Stimulated activated CD4-positive, alpha-beta T cell treated with anti-CD3 and anti-CD28 coated beads, Interleukin-4, amount 100 ng/mL, for 1 hour (primary cell): ENCODE results near the gene IGSF22.

Source experiments
- DNase-seq: peaks from one replicate; pipeline ENCODE4 v3.0.0-alpha.2; 2020

IGSF22 gene

DNA sequence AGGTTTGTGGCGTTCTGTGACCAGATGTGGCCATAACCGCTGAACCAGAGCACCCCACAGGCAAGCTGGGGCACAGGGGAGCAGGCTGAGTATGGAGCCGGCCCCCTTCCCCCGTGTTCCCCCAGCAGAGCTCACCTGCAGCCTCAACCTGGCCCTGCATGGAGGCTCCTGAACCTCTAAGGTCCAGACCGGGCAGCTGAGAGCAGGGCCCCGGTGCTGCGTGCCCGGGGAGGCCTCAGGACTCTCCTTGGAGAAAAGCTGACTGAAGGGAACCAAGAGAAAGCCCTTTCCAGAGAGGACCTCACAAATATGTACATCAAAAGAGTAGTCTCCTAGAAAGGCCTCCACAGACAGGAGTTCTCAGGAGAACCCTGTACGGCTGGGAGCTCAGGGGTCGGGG, 17.4 kb upstream of the IGSF22 start:
- no peak for DNase-seq

DNA sequence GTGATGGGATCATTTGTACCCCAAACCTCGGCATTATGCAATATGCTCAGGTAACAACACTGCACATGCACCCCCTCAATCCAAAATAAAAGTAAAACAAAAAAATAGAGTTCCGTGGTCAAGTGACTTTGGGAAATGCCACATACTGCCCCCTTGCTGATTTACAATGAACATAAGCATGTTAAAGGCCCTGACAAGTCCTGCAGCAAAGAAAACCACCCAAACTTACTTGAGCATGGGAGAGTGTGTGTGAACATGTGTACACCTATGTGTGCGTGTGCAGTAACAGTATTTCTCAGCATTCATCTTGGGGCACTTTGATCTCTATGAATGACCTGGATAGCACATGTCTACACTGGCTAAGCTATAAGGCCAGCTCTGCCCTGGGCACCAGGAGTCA, 15.8 kb upstream of the IGSF22 start:
- no peak for DNase-seq

DNA sequence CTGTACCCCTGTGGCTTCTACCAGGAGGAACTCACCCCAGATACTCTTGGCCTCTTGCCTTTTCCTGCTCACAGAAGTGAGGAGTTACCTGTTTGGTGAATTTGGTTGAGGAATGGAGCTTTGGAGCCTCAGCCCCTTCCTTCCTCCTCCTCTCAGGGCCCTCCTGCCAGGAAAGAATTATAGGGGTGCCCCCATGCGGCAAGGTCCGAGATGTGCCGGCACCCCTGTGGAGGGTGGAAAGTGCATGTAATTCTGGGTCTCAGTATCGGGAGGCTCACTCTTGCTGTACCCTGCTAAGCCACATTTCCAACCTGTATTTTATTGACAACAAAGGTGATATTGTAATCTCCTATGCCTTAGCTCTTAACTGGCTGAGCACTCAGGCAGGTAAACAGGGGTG, 13.7 kb upstream of the IGSF22 start:
- DNase-seq: no peak

DNA sequence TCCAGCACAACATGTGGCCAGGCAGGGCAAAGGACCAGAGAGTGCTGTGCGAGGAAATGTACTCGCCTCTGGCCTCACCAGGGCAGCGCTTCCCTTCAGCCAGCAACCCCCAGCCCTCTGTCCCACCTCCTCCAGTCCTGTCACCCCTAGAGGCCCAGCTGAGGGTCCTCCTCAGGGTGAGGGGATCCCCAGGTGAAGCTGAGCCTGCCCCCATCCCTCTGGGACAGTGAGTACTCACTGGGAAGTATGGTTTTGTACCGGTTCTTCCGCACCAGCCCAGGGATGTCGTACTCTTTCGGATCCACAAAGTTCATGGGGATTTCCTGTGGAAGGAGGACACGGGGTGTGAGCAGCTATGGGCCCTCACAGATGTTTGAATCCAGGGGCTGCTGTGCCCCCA, 11.7 kb upstream of the IGSF22 start:
- DNase-seq: no peak

DNA sequence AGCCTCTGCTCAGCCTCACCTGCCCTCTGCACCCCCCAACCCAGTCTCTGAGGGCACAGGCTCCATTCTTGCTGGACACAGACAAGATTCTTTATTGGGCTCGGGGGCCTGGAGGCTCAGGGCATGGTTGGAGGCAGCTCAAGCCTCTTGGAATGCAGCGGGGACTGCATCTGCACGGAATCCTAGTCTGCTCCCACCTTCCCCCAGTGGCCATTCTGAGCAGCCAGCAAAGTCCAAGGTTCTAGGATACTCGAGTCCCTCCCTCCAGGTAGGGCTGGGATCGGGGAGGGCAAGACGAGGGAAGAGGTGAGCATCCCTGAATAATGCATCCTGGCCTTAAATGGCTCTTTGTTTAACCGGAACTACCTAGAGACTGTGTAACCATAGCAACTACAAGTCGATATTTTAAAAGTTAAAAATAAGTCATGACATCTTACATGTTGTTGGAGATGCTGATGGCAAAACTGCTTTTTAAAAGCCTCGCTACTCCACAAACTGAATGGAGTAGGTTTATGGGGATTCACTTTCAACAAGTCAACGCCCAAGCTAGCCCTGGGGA, 10.7 kb upstream of the IGSF22 start:
- no peak for DNase-seq

DNA sequence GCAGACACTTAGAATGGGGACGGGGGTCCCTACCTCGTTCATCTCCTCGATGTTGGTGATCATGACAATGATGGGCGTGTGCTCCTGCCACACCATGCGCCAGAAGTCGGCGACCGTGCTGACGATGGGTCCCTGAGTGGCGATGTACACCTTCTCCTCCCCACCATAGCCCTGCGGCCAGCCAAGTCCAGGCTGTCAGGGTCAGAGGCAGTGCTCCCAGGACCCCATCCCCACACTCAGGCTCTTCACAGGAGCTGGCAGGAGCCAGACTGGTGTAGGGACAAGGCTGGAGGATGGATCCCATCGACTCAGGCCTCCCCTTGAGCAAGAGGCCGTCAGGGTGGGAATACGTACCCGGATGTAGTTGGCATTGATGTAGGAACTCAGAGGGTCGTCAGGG, 7.2 kb upstream of the IGSF22 start:
- DNase-seq: no peak

DNA sequence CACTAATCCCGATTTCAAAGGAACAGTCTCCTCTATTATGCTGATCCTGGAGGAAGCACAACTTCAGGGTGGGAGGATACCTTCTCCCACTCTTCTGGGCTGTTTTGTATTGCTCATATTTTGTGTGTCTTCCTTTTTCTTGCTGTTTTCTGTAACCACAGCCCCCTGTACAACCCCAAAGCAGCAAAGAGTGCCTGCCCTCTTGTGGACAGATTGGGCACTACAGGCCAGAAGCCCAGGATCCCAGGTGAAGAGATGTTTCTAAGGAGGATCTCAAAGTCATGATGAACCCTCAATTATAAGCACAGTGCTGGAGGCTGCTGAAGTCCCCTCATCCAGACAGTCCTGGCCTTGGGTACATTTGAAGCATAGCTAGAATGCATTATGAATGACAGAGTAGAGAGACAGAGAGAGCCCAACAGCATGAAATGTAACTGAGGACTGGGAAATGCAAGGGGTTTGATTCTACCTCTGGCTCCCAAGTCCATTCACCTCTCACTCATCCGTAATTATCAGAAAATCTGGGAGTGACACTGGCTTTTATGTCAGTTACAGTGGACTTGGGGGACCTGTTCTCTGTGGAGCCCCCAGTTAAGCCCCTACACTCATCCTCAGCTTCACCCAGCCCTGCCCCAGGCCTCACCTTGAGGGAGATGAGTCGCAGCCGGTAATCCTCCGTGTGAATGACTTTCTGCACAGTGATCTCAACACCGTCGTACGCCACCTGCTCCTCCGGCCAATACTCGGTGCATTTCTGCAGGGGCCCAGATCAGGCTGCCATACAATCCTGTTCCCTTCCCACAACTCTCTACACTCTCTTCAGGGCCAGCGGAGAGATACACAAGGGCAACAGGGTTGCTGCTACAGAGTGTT, 6.2 kb upstream of the IGSF22 start:
- DNase-seq: peak; percentile 71

DNA sequence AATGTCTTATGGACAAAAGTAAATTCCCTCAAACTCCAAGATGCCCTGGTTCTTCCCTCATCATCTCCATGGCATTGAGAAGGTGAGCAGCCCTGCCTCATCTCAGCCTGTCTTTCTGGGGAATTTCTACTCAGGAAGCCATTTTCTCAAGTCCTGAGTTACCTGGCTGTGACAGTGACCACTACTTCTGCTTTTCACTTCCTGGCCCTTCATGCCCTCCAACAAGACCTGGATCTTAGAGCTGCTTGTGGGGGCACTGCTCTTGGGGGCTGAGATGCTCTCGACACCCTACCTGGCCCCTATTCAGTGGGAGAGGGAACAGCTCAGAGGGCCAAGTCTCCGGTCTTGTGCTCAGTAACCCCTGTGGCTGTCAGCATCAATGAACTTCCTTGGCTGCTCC, 5.5 kb upstream of the IGSF22 start:
- DNase-seq: no peak

DNA sequence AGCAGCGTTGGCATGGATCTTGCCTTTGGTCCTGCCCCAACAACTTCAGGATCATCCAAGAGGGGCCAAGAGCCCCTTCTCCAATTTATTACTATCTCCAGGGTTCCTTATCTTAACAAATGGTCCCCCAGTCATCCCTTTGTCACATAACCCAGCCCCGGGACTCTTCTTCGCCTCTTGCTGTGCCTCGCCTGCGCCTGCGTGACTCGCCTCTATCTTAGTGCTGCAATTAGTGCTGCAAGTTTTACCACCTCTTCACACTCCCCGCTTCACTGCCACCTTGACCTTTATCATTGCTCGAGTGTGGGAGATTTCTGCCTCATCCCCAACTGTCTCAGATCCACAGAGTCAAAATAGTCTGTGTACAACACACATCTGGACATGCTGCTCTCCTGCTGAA, 4.0 kb upstream of the IGSF22 start:
- no peak for DNase-seq

DNA sequence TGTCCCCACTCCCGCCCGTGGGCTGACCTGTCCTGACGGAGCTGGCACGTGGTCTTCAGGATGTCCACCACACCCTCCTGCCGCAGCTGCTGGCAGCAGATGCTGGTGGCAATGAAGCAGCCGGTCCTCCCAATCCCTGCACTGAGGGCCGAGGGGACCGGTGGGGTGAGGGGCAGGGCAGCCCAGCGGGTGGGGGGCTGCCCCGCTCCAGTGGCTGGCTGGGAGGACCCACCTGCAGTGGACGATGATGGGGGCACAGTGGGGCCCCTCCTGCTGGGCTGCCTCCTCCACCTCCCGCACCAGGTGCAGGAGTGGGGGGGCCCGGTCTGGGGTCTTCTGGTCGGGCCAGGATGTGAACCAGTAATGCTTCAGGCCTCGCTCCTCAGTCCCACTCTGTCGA, 3.4 kb upstream of the IGSF22 start:
- DNase-seq: no peak

DNA sequence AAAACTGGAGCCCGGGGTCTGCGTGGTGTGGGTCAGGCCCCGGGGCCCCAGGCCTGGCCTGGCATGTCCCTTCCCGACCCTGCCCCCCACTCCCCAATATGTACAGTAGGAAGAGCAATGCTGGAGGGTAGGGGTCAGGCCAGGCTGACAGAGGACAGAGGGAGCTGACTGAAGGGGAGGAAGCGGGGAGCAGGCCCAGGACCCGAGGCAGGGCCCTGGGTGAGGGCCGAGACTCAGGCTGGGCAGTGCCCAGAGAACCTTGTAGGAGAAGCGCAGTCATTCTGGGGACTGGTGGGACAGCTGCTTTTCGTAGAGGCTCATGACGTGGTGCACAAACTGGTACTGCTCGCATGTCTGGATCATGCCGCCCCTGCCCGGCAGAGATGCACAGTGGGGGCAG, 2.7 kb upstream of the IGSF22 start:
- DNase-seq: no peak

DNA sequence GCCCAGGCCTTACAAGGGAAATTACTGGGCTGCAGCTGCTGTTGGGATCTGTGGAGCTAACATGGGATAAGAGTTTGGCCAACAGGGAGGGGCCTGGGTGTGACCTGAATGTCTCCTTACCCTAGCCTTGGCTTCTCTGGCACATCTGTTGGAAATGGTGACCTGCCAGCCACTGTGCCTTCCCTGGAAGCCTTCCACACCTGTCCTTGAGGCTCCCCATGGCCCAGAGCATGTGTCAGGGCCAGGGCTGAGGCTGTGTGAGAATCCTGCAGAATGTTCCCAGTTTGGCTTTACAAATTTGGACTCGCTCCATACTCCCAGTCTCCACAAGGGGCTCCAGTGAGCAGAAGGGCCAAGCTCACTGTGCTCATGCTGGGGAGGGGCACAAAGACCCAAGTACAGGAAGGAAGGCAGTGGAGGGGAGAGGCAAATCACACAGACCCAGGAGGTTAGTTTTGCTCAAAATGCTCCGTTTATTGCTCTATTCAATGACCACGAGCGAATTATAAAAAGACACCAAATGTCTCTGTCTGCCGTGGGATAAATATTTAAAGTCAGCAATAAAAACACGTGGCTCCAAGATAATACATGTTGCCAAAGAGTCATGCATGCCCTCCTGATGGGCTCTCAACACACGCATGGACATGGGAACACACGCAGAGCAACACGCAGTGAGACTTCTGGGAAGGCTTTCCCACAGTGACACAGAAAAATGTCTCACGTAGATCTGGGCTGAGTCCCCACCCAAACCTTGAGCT, 1.7 kb upstream of the IGSF22 start:
- DNase-seq: peak; percentile 54

DNA sequence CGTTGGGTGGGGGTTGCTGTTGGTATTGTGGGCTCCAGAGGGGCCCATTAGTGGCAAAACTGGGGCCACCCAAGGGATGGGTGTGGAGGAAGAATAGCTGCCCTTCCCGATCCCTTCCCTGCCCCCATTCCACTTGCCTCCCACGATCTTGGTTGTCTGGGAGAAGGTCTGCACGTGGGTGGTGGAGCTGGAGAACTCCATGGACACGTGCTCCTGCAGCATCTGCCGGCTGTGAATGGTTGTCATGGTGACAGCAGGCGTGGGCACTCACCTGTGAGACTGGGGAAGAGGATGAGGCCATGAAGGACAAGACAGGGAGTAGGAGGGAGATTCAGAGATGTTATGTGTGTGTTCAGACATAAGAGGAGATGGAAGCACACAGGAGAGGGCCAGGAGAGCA, 2.0 kb downstream of the IGSF22 start:
- no peak for DNase-seq

DNA sequence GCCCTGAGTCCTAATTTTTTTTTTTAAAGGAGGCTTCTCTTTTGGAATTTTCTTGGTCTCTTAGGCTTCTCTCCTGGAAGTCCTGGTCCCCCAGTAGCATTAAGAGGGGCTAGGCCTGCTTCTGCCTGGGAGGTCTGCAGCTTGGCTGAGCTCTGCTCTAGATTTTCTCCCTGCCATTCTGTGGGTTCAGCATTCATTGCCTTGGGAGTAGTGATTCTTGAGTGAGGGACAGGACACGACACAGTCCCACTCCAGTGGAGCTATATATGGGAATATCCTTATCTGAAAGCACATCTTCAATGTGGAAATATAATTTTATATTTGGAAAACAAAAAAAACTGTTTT, 3.7 kb downstream of the IGSF22 start:
- no peak for DNase-seq

DNA sequence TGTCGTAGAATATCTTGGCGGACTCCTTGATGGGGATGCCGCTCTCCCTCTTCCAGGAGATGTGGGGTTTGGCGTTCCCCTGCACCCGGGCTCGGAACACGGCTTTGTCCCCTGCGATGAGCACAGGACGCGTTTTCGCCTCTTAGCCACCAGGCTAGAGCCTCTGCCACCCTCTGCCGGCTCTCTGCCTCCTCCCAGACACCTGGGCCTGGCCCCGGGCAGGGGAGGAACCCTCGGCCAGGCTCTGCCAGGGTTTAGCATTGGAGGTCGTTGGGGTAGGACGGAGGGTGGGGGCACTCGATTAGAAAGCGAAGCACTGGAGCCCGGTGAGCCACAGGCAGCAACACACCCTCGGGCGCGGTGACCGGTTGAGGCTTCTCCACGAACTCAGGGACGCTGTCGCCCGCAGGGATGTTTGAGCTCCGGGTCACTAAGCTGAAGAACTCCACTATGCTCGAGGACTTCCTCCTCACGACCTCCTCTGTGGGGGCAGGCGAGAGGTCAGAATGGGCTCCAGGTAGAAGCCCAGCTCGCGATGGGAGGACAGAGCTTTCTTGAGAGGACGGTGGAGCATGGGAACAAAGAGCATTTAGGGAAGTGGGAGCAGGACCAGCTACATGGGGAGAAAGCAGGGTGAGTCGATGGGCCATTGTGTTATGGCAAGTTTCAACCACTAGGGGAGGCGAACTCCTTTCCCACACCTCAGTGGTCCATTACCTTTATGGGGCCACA, 4.3 kb downstream of the IGSF22 start:
- DNase-seq: peak; percentile 44

DNA sequence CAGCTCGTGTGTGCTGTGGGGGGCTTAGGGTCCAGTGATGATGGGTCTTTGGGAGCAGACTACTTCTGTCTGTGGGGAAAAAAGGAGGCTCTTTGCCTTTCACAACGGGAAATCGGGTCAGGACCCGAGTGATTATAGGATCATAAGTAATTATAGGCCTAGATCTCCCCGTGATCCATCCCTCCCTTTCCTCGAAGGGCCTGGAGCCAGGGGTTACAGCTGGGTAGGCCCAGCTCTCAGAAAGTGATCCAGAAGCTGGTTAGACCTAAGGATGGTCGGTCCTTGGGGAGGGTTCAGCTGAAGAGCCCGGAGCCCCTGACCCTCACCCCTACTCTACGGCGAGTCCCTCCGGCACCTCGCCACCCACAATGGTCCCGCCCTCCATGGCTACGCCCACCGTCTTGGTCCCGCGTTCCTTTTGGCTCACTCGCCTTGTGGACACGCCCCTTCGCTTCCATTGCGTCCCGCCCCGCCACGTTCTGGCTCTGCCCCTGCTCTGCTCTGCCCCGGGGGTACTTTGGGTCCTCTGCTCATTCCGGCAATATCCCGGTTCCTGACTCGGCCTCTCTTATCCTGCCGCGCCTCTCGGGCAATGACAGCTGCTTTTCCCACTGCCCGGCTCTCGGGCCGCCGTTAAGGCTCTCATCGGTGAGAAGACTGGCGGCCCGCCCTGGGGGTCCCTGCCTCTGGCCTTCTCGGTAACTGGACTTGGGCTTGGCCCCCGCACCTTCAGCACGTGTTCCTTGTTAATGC, 5.0 kb downstream of the IGSF22 start:
- peak; percentile 85 for DNase-seq

DNA sequence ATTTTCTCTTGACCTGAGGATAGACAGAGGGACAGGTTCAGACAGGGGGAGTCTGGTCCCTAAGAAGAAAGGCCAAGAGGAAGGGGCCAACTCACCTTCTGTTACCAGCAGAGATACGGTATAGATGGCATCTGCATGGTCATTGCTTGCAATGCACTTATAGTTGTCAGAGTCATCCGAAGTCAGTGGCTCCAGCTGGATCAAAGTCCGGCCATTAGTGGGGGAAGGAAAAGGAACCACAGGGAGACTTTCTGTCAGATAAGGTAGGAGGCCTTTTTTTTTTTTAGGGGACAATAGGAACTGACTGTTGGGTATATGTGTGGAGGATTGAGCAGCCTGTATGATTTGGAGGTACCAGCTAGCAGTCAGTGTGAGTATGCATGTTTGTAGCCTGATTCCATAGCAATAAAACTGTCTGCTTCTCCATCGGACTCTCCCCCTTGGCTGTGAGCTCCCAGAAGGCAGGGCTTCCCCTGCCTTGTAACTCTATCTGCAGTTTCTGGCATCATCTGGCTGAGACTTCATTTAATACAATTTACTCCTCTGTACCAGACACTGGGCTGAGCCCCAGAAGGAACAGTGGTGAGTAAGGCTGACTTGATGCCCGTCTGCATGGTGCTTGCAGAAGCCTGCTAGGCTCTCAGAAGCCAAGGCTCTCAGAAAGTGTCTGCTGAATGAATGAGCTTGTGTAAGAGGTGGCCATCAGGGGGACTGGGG, 5.7 kb downstream of the IGSF22 start:
- DNase-seq: no peak

DNA sequence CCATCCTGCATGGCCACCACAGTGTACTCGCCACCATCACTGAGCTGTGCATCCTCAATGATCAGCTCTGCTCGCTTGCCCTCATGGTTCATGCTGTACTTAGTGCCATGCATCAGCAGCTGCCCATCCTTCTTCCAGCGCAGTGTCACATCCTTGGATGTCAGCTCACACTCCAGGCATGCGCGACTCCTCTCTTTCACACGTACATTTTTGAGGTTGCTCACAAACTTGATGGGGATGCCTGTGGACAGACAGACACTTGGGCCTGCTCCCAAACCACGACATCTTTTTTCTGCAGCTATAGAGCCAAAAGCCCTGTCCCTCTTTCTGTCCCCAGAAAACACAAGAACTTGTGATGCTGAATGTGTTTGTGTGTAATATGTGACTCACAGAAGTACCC, 10.5 kb downstream of the IGSF22 start:
- no peak for DNase-seq

DNA sequence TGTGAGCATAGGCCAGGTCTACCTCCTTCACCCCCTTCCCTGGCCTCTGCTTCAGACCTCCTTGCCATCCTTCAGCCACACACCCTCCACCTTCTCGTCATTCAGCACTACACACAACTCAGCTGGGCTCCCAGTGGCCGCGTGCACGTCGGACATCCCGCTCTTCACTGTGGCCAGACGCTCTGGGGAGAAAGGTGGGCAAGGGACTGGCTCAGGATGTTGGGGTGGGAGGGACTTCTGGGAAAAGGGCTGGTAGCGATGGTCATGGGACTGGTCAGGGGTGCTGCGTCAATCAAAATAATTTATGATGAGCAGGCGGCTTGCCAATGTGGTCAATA, 11.6 kb downstream of the IGSF22 start:
- DNase-seq: no peak

DNA sequence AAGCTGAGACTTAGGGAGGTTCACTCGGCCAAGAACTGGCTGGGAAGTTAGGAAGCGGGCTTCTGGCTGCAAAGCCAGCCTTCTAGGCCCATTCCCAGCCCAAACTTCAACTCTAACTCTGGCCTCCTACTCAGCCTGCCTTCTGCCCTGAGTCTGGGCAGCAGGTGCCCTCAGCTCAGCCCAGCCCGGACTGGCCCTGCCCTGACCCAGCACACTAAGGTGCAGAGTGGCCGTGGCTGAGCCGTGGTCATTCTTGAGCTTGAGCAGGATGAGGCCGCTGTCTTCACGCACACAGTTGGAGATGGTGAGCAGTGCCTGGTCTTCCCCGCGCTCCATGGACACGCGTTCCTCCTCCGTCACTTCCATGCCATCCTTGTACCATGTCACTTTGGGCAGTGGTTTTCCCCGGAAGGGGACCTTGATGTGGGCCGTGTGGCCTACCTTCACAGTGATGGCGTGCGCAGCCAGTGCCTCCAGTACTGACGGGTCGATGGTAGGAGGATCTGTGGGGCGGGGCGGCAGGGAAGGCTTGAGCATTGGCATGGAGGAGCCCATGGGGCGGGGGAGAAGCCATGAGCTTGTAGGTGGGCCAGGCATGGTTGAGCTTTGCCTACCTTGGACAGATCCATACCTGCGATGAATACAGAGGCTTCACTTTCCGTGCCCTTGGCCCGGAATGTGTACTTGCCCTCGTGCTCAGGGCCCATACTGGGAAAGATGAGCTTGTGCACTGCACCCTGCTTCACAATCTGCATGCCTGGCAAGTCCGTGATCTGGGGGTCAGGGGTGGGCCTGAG, 12.1 kb downstream of the IGSF22 start:
- no peak for DNase-seq

DNA sequence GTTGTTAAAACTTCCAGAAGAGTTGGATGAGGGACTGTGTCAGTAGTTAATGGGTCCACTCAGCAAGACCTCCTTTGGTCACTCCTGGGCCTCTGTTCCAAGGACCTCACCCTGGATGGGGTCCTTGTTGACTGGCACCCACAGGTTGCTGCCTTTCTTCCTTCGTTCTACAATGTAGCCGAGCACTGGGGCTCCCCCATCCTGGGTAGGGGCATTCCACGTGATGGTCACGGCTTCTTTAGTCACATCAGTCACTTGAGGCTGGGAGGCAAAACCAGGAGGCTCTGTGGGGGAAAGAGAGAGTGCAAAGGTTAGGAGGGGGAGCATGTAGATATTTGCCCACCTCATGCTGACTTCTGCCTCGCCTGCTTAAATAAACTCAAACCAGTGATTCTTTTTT, 15.4 kb downstream of the IGSF22 start:
- no peak for DNase-seq
